Bronchus fibroblast of lung (primary cell): ENCODE results near the gene CA5B. TPM values are rescaled to one million over a fixed set of nuclear protein-coding genes. Genes with fewer than 3 reads are reported as not detected.

ENCODE experiments used
- total RNA-seq: library from RNA; depleted of rRNA; stranded (reverse); fragments of >200 nt; gene quantifications from 2 replicates; pipeline ENCODE4 v1.2.3, GENCODE V29; 2015

The CA5B gene, protein sequence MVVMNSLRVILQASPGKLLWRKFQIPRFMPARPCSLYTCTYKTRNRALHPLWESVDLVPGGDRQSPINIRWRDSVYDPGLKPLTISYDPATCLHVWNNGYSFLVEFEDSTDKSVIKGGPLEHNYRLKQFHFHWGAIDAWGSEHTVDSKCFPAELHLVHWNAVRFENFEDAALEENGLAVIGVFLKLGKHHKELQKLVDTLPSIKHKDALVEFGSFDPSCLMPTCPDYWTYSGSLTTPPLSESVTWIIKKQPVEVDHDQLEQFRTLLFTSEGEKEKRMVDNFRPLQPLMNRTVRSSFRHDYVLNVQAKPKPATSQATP
- total RNA-seq, result 4.8 and 10.1 TPM in 2 replicates

DNA sequence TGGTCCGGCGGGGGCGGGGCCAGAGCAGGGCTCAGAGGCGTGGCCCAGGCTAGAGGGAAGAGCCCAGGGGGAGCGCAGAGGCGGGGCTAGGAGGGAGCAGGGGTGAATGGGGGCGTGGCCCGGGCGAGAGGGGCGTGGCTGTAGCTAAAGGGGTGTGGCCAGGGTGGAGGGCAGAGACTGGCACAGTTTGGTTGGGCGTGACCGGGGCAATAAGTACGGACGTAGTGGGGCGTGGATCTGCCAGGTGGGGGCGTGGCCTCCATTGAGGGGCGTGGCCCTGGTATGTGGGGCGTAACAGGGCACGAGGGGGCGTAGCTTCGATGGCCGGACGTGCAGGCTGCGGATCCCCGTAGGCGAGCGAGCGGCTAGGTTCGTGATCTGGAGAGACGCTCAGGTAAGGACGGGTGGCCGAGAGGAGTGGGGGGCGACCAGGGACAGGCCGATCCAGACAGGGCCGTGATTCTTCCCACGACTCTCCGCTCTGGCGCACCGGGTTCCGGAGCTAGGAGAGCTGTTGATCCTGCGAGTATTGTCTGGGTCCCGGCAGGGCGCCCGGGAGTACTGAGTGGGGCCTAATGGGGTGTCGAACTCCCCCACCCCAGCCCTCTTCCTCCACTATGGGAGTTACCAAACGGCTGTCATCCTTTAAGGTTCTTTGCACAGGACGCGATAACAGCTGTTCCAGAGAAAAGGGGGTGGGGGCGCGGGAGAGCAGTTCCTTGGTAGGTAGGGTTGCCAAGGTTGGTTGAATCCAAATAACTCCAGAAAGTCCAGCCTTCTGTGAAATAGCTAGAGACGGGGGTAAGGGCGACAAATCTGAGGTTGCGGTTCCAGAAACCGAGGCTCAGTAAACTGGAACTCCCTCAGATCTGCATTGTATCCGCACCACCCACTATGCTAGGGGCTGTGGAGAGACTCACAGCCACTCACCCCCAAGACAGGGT is at the start of gene CA5B:
TSS of gene CA5B (plus strand) at position 312 of the 944 bp plus-strand sequence. CDS start 11,754 bp downstream, outside the sequence.

DNA sequence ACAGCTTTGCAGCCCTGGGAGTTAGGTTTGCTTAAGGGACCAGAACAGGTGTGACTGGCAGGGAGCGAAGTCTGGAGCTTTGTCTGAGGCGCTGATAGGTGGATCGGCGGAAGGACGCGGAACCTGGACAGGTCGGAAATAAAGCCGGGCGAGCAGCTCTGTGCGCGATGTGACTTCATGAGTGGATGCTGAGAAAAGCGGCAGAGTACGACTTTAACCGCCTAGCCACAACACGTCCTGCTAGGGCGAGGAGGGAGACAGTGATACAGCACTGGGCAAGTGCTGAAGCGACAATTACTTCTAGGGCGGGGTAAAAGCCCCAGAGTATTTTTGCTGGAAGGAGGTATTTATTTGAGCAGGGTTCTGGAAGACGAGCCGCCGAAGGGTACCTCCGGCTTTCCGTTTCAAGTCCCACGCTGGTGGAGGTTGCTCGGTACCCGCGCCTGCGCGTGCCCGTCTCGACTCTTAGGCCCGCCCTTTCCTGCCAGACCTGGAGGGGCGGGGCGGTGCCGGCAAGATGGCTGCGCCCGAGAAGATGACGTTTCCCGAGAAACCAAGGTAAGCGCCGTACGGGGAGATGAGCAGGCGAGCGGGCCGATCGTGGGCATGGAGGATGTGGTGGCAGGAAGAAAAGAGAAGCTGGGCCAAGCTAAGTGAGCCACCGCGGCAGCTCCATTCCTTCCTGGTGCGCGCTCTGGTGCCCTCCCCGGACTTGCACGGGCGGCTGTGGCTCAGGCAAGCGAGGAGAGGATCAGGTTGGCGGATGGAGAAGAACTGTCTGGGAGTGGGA is 52.1 kb downstream of the CA5B start, which contains the start of gene ZRSR2:
TSS of gene ZRSR2 (plus strand) at position 506 of the 790 bp plus-strand sequence. CDS start at position 518, 12 bp downstream.

Other genes starting within 250 kb of the CA5B start
- gene PIR, start 244.9 kb upstream of the CA5B start, total RNA-seq, result 7.7 and 8.5 TPM in 2 replicates
- gene BMX, start 237.5 kb upstream of the CA5B start, total RNA-seq, result not detected in 2 replicates
- not detected in 2 replicates for gene ACE2, start 137.3 kb upstream of the CA5B start, total RNA-seq
- 0.15 TPM in 1 of 2 replicates, not detected in the other for gene CLTRN, start 73.5 kb upstream of the CA5B start, total RNA-seq
- gene ZRSR2, start 52.2 kb downstream of the CA5B start, total RNA-seq, result 2.1 and 2.2 TPM in 2 replicates
- gene AP1S2, start 116.5 kb downstream of the CA5B start, total RNA-seq, result 73.6 and 104 TPM in 2 replicates